GM21515 (cell line): Measurements from ENCODE around the gene CNOT11.
A peak's percentile ranks its signal among the peaks of the same experiment; 100 is the strongest.
"Not testable (repeated sequence)": the region's sequence is repeated elsewhere in the genome, so short reads cannot be mapped to it uniquely, and the experiment has no call there.

Source experiments
- ATAC-seq: cut with Tn5 transposase; IDR thresholded peaks from one replicate; pipeline ENCODE4 v1.9.1; 2021; ENCODE audit not compliant: unreplicated experiment

Gene CNOT11

GRCh38 chr2:101252408-101253012, at the start of gene CNOT11:
CNOT11 (plus strand) TSS chr2:101252886; CDS start chr2:101252965, 79 bp downstream.
- ATAC-seq = peak; percentile 84

- no peak for ATAC-seq
Observed at GRCh38 chr2:101204400-101205115, 48.1 kb upstream of the CNOT11 start.

GRCh38 chr2:101205521-101206479, 46.9 kb upstream of the CNOT11 start:
- ATAC-seq = no peak

- no peak for ATAC-seq
Observed at GRCh38 chr2:101208830-101209229, 43.9 kb upstream of the CNOT11 start.

- ATAC-seq = no peak
Observed at GRCh38 chr2:101219246-101219645, 33.4 kb upstream of the CNOT11 start.

GRCh38 chr2:101220091-101220490, 32.6 kb upstream of the CNOT11 start:
- not testable (repeated sequence) for ATAC-seq

- peak; percentile 99 for ATAC-seq
Observed at GRCh38 chr2:101223814-101224231, 28.9 kb upstream of the CNOT11 start.

GRCh38 chr2:101230541-101231001, 22.1 kb upstream of the CNOT11 start:
- ATAC-seq = no peak

- no peak for ATAC-seq
Observed at GRCh38 chr2:101231240-101231639, 21.4 kb upstream of the CNOT11 start.

GRCh38 chr2:101231937-101232730, 20.6 kb upstream of the CNOT11 start:
- no peak for ATAC-seq

GRCh38 chr2:101232770-101233169, 19.9 kb upstream of the CNOT11 start:
- ATAC-seq = no peak

- ATAC-seq = no peak
Observed at GRCh38 chr2:101234169-101234938, 18.3 kb upstream of the CNOT11 start.

- ATAC-seq = not testable (repeated sequence)
Observed at GRCh38 chr2:101235956-101236355, 16.7 kb upstream of the CNOT11 start.

- ATAC-seq = not testable (repeated sequence)
Observed at GRCh38 chr2:101237944-101238343, 14.7 kb upstream of the CNOT11 start.

GRCh38 chr2:101238930-101239759, 13.5 kb upstream of the CNOT11 start:
- ATAC-seq = no peak

- not testable (repeated sequence) for ATAC-seq
Observed at GRCh38 chr2:101239760-101240118, 12.9 kb upstream of the CNOT11 start.

GRCh38 chr2:101240694-101241093, 12.0 kb upstream of the CNOT11 start:
- not testable (repeated sequence) for ATAC-seq

GRCh38 chr2:101241158-101241557, 11.5 kb upstream of the CNOT11 start:
- ATAC-seq = no peak

- ATAC-seq = not testable (repeated sequence)
Observed at GRCh38 chr2:101244373-101244772, 8.3 kb upstream of the CNOT11 start.
